HG02610 (cell line): ENCODE measurements around the gene GLCCI1.
A peak's percentile ranks its signal among the peaks of the same experiment; 100 is the strongest.
"Not testable (repeated sequence)": the region's sequence is repeated elsewhere in the genome, so short reads cannot be mapped to it uniquely, and the experiment has no call there.

Source experiments
- ATAC-seq: cut with Tn5 transposase; IDR thresholded peaks from one replicate; pipeline ENCODE4 v1.9.1; 2021; ENCODE audit warnings: mild to moderate bottlenecking, moderate library complexity; ENCODE audit not compliant: unreplicated experiment

Gene GLCCI1

GRCh38 chr7:7988706-7989105, 20.1 kb downstream of the GLCCI1 start:
- ATAC-seq, result no peak

- no peak for ATAC-seq
Observed at GRCh38 chr7:7989133-7989532, 20.5 kb downstream of the GLCCI1 start.

GRCh38 chr7:7989616-7990440, 21.2 kb downstream of the GLCCI1 start:
- ATAC-seq, result no peak

- ATAC-seq, result no peak
Observed at GRCh38 chr7:7990441-7990761, 21.8 kb downstream of the GLCCI1 start.

- ATAC-seq, result no peak
Observed at GRCh38 chr7:7992506-7992905, 23.9 kb downstream of the GLCCI1 start.

GRCh38 chr7:7995348-7995747, 26.8 kb downstream of the GLCCI1 start:
- ATAC-seq, result not testable (repeated sequence)

GRCh38 chr7:7996568-7996967, 28.0 kb downstream of the GLCCI1 start:
- ATAC-seq, result no peak

GRCh38 chr7:8000315-8000941, 31.8 kb downstream of the GLCCI1 start:
- no peak for ATAC-seq

GRCh38 chr7:8003077-8003476, 34.5 kb downstream of the GLCCI1 start:
- no peak for ATAC-seq

GRCh38 chr7:8005279-8005678, 36.7 kb downstream of the GLCCI1 start:
- no peak for ATAC-seq

GRCh38 chr7:8014399-8014798, 45.8 kb downstream of the GLCCI1 start:
- no peak for ATAC-seq

GRCh38 chr7:8015100-8015745, 46.6 kb downstream of the GLCCI1 start:
- no peak for ATAC-seq

GRCh38 chr7:8015746-8016120, 47.1 kb downstream of the GLCCI1 start:
- ATAC-seq, result no peak

GRCh38 chr7:8017423-8017822, 48.8 kb downstream of the GLCCI1 start:
- ATAC-seq, result no peak

GRCh38 chr7:8018961-8019360, 50.4 kb downstream of the GLCCI1 start:
- ATAC-seq, result peak; percentile 50

GRCh38 chr7:8022628-8023027, 54.0 kb downstream of the GLCCI1 start:
- ATAC-seq, result no peak

- no peak for ATAC-seq
Observed at GRCh38 chr7:8035192-8035591, 66.6 kb downstream of the GLCCI1 start.

GRCh38 chr7:8035647-8036518, 67.3 kb downstream of the GLCCI1 start:
- no peak for ATAC-seq

- no peak for ATAC-seq
Observed at GRCh38 chr7:8037151-8037550, 68.6 kb downstream of the GLCCI1 start.

GRCh38 chr7:8040768-8041369, 72.3 kb downstream of the GLCCI1 start:
- ATAC-seq, result peak; percentile 56
